A673 (cell line): ENCODE data around the gene ADAT3. TPM values are rescaled to one million over a fixed set of nuclear protein-coding genes. Genes with fewer than 3 reads are reported as not detected.

Source experiments
- BruUV-seq: library from RNA; stranded (reverse); fragments of 400-500 nt; replicated peaks from 2 replicates; lab custom pipeline; 2021; lab: Mats Ljungman, UMichigan
- CTCF ChIA-PET: fragments of 300-600 bp; sonication (Branson Sonifier 250); formaldehyde crosslinking; loops from one replicate; lab custom pipeline; 2022; ENCODE audit warnings: antibody characterized with exemption; lab: Charles Lee
- POLR2A ChIA-PET: fragments of 300-600 bp; sonication (Branson Sonifier 250); formaldehyde crosslinking; loops from one replicate; lab custom pipeline; 2022; ENCODE audit warnings: antibody characterized with exemption; ENCODE audit not compliant: low non-redundant PET; lab: Charles Lee
- DNase-seq: peaks from one replicate; pipeline ENCODE4 v3.0.0-alpha.2; 2015; ENCODE audit warnings: low spot score
- H3K27ac ChIP-seq: fragments of 200-600 bp; sonication (generic); 2 replicates; pipeline ENCODE4 v1.5.1; 2016; ENCODE audit warnings: mixed run types, low read depth, mild to moderate bottlenecking, mixed read lengths, antibody characterized with exemption, low read length; ENCODE audit not compliant: poor library complexity, severe bottlenecking
- H3K27me3 ChIP-seq: fragments of 200-600 bp; sonication (generic); replicated peaks from 2 replicates; pipeline ENCODE4 v1.6.1; 2017; ENCODE audit warnings: mixed run types, low read depth, mild to moderate bottlenecking, mixed read lengths, antibody characterized with exemption, low read length; ENCODE audit not compliant: insufficient read depth, poor library complexity
- H3K36me3 ChIP-seq: fragments of 200-600 bp; sonication (generic); 2 replicates; pipeline ENCODE4 v1.6.1; 2016; ENCODE audit warnings: mixed run types, mild to moderate bottlenecking, mixed read lengths, antibody characterized with exemption, low read length; ENCODE audit not compliant: insufficient read depth, poor library complexity, severe bottlenecking
- H3K4me1 ChIP-seq: fragments of 200-600 bp; sonication (generic); 2 replicates; pipeline ENCODE4 v1.6.1; 2017; ENCODE audit warnings: mixed run types, mild to moderate bottlenecking, mixed read lengths, antibody characterized with exemption, low read length; ENCODE audit not compliant: insufficient read depth, poor library complexity, severe bottlenecking
- H3K4me3 ChIP-seq: fragments of 200-600 bp; sonication (generic); 2 replicates; pipeline ENCODE4 v1.5.1; 2016; ENCODE audit warnings: low read depth, mixed run types, mild to moderate bottlenecking, mixed read lengths, low read length; ENCODE audit not compliant: poor library complexity, severe bottlenecking
- H3K9me3 ChIP-seq: fragments of 200-600 bp; sonication (generic); 2 replicates; pipeline ENCODE4 v1.6.1; 2016; ENCODE audit warnings: mixed run types, low read depth, mild to moderate bottlenecking, mixed read lengths, antibody characterized with exemption, low read length; ENCODE audit not compliant: poor library complexity, severe bottlenecking
- EZH2 ChIP-seq: fragments of 200-600 bp; sonication (generic); IDR thresholded peaks from 2 replicates; pipeline ENCODE4 v1.6.1; 2017; ENCODE audit warnings: borderline replicate concordance, low read depth, mild to moderate bottlenecking, mixed read lengths, antibody characterized with exemption, low read length; ENCODE audit not compliant: poor library complexity, severe bottlenecking
- intact Hi-C: fragments of 100-400 bp; cut with micrococcal nuclease; formaldehyde crosslinking; loops from one replicate; pipeline ENCODE4 v1.10.0; 2022; ENCODE audit not compliant: unreplicated experiment
- total RNA-seq: library from RNA; stranded (reverse); gene quantifications from 2 replicates; pipeline ENCODE4 v1.2.3, GENCODE V29; 2021
- TF ChIP-seq, protein P1 (sequence below): fragments of 300-800, 200-600 bp; sonication (generic); conservative IDR thresholded peaks from 2 replicates; pipeline ENCODE4 v1.5.1; 2017; ENCODE audit warnings: low read depth, mild to moderate bottlenecking, antibody characterized with exemption, low read length, moderate library complexity, mixed read lengths

Gene ADAT3
- total RNA-seq, 1 experiment from 2014 or later = 18.0 TPM

DNA sequence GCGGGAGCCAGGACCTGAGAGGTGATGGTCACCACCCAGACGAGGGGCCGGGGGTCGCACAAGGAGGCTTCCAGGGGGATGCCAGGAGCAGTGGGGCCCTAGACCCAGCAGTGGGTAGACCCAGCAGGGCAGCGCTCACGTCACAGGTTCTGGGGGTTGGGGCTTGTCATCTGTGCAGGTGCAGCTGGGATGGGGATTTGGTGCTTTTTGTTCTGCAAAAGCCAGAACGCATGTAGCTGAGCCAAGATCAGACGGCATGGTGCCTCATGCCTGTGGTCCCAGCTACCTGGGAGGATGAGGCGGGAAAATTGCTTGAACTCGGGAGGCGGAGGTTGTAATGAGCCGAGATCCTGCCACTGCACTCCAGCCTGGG, 50.9 kb downstream of the ADAT3 start:
- Histone ChIP-seq H3K36me3 (no peaks in the 10 kb centered on the region), H3K9me3 (no peaks in the 10 kb centered on the region), H3K4me3 (no peak overlapping the region), H3K27me3 (no peaks in the 10 kb centered on the region), H3K27ac (no peak overlapping the region), H3K4me1 (no peaks in the 10 kb centered on the region)
- POLR2A ChIA-PET = no interaction called here
- DNase-seq = no peak
- TF ChIP-seq EZH2 = no peak
- TF ChIP-seq, protein P1, sequence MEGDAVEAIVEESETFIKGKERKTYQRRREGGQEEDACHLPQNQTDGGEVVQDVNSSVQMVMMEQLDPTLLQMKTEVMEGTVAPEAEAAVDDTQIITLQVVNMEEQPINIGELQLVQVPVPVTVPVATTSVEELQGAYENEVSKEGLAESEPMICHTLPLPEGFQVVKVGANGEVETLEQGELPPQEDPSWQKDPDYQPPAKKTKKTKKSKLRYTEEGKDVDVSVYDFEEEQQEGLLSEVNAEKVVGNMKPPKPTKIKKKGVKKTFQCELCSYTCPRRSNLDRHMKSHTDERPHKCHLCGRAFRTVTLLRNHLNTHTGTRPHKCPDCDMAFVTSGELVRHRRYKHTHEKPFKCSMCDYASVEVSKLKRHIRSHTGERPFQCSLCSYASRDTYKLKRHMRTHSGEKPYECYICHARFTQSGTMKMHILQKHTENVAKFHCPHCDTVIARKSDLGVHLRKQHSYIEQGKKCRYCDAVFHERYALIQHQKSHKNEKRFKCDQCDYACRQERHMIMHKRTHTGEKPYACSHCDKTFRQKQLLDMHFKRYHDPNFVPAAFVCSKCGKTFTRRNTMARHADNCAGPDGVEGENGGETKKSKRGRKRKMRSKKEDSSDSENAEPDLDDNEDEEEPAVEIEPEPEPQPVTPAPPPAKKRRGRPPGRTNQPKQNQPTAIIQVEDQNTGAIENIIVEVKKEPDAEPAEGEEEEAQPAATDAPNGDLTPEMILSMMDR = no peak
- intact Hi-C loops = no loop called here
- CTCF ChIA-PET = no interaction called here
- no TSS peak for BruUV-seq

DNA sequence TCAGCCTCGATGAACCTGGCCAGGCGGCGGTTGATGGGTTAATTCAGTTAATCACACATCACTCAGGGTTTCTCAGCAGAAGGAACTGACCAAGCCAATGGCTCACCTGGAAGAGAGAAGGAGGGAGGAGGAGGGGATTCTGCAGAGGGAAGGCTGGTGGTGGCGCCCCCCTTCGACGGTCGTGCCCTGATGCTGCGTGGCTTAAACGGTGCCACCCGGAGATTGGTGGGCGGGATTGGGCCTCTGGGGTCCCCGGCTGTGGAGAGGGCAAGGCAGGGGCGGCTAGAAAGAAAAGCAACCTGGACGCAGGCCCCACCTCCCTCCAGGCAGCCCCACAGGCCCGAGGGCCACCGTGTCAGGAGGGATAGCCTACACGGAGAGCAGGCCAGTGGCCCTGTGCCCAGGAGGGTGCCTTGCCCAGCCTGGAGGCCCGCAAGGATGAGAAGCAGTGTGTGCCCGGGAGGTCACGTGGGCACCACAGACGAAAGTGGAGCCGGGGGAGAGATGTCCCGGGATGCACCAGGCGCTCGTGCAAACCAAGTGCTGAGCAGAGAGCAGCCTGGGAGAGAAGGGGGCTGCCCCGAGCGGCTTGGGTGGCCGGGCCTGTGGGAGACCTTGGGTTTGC, 51.8 kb downstream of the ADAT3 start:
- POLR2A ChIA-PET = no interaction called here
- no TSS peak for BruUV-seq
- no peaks in the 10 kb centered on the region for H3K36me3 ChIP-seq
- H3K4me3 ChIP-seq = no peak overlapping the region
- CTCF ChIA-PET = no interaction called here
- H3K27me3 ChIP-seq = no peaks in the 10 kb centered on the region
- DNase-seq = no peak
- intact Hi-C loops = no loop called here
- no peak overlapping the region for H3K27ac ChIP-seq
- no peak for TF ChIP-seq EZH2
- TF ChIP-seq, protein P1 = 0 out of 2 replicates have a peak, but pooled peaks have one; percentile 12
- H3K4me1 ChIP-seq = no peaks in the 10 kb centered on the region
- no peaks in the 10 kb centered on the region for H3K9me3 ChIP-seq

DNA sequence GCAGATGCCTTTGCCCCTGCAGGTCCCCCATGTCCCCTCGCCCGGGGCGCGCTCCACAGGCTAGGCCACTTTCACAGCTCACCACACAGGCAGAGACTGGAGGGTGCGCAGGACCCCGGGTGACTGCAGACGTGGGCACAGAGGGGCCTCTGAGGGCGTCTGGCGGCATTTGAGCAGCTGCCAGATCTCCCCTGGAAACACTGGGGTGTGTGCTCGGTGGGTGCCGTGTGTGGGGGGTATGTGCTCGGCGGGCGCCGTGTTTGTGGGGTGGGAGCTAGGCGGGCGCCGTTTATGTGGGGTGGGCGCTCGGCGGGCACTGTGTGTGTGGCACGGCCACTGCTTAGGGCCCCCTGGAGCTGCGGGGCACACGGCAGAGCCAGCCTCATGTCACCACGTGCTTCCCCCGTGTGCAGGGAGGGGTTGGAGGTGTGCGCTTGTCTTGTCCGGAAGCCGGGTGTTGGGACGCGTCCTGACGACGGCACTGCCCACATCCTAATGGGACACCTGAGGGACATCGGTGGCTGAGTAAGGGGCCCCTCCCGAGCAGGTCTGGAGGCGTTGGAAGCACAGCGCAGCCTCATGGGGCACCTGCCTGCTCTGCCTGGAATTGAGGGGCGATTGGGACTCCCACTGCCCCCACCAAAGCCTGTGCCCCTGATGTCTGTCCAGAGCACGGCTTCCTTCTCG, 52.5 kb downstream of the ADAT3 start:
- Histone ChIP-seq H3K9me3 (no peaks in the 10 kb centered on the region), H3K4me3 (no peak overlapping the region), H3K27me3 (no peaks in the 10 kb centered on the region), H3K4me1 (no peaks in the 10 kb centered on the region), H3K27ac (no peak overlapping the region), H3K36me3 (peaks cover 2% of the 10 kb centered on the region)
- no TSS peak for BruUV-seq
- intact Hi-C loops = no loop called here
- DNase-seq = no peak
- no peak for TF ChIP-seq EZH2
- TF ChIP-seq, protein P1 = no peak
- CTCF ChIA-PET = no interaction called here
- POLR2A ChIA-PET = no interaction called here
